Right atrium auricular region (tissue), 2 donors: ENCODE results near the gene KRT85. TPM values are rescaled to one million over a fixed set of nuclear protein-coding genes. Genes with fewer than 3 reads are reported as not detected.

Experiments
- DNase-seq: peaks from one replicate; pipeline ENCODE4 v3.0.0-alpha.2; 2019; ENCODE audit warnings: low spot score
- H3K27ac ChIP-seq, 2 donors: fragments of 200-600 bp; sonication (generic); 1 replicate in 1 of 2; 2 replicates in 1 of 2; pipeline ENCODE4 v1.5.1; 2016 to 2019
- H3K27me3 ChIP-seq, 2 donors: fragments of 200-600 bp; sonication (generic); one replicate each; pipeline versions ENCODE4 v1.5.1 to v1.6.0; 2017 to 2019
- H3K36me3 ChIP-seq: fragments of 200-600 bp; sonication (generic); one replicate; pipeline ENCODE4 v1.5.1; 2016
- H3K4me1 ChIP-seq, 2 donors: fragments of 200-600 bp; sonication (generic); one replicate each; pipeline versions ENCODE4 v1.5.1 to v1.6.0; 2017 to 2019
- H3K4me3 ChIP-seq, 2 donors: fragments of 200-600 bp; sonication (generic); 1 replicate in 1 of 2; 2 replicates in 1 of 2; pipeline ENCODE4 v1.5.1; 2017 to 2019; ENCODE audit warnings: mild to moderate bottlenecking in 1 of 2, moderate library complexity in 1 of 2
- H3K9me3 ChIP-seq, 2 donors: fragments of 200-600 bp; sonication (generic); one replicate each; pipeline ENCODE4 v1.5.1; 2019
- total RNA-seq, 2 donors: library from RNA; depleted of rRNA; stranded (reverse); fragments of >200 nt; gene quantifications; one replicate each; pipeline ENCODE4 v1.1.0, GENCODE V29; 2016
- TF ChIP-seq, protein P1 (sequence below), 2 donors: fragments of 200-600 bp; sonication (generic); IDR thresholded peaks; one replicate each; pipeline ENCODE4 v1.5.1; 2019; ENCODE audit warnings: antibody characterized with exemption in 2 of 2

Gene KRT85
- total RNA-seq, 2 donors from 2014 or later = not detected

DNA sequence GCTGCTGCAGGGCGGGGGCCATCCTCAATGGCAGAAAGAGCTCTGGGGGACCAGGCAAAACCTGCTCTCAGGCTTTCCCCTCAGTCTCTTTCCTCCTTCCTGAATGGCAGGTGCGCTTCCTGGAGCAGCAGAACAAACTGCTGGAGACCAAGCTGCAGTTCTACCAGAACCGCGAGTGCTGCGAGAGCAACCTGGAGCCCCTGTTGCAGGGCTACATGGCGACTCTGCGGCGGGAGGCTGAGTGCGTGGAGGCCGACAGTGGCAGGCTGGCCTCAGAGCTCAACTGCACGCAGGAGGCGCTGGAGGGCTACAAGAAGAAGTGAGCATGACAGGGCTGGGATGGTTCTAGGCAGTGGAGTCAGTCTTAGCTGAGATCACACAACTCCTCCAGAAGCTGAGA is 23.2 kb downstream of the KRT85 start:
- no peak for DNase-seq
- no peak overlapping the region for H3K27ac ChIP-seq
- peaks cover 0 to 13% of the 10 kb centered on the region in 2 donors for H3K9me3 ChIP-seq
- H3K4me1 ChIP-seq = no peaks in the 10 kb centered on the region
- H3K36me3 ChIP-seq = no peaks in the 10 kb centered on the region
- H3K27me3 ChIP-seq = no peaks in the 10 kb centered on the region
- H3K4me3 ChIP-seq = no peak overlapping the region
- TF ChIP-seq, protein P1, sequence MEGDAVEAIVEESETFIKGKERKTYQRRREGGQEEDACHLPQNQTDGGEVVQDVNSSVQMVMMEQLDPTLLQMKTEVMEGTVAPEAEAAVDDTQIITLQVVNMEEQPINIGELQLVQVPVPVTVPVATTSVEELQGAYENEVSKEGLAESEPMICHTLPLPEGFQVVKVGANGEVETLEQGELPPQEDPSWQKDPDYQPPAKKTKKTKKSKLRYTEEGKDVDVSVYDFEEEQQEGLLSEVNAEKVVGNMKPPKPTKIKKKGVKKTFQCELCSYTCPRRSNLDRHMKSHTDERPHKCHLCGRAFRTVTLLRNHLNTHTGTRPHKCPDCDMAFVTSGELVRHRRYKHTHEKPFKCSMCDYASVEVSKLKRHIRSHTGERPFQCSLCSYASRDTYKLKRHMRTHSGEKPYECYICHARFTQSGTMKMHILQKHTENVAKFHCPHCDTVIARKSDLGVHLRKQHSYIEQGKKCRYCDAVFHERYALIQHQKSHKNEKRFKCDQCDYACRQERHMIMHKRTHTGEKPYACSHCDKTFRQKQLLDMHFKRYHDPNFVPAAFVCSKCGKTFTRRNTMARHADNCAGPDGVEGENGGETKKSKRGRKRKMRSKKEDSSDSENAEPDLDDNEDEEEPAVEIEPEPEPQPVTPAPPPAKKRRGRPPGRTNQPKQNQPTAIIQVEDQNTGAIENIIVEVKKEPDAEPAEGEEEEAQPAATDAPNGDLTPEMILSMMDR (IDR thresholded peaks at IDR 0.05) = no peak

DNA sequence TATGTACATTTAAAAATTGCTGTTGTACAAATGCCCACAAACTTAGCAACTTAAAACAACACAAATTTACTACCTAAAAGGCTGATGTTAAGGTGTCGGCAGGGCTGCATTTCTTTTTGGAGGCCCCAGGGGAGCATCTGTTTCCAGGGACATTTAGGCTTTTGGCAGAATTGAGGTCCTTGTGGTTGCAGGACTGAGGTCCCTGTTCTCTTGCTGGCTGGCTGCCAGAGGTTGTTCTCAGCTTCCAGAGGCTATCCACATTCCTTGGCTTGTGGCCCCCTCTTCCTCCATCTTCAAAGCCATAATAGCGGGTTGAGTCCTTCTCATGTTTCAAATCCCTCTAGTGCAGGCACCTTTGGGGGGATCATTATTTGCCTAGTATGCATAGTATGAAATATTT is 23.7 kb downstream of the KRT85 start:
- Histone ChIP-seq H3K36me3 (no peaks in the 10 kb centered on the region), H3K27me3 (no peaks in the 10 kb centered on the region), H3K4me1 (no peaks in the 10 kb centered on the region), H3K27ac (no peak overlapping the region), H3K9me3 (peaks cover 0 to 13% of the 10 kb centered on the region in 2 donors), H3K4me3 (no peak overlapping the region)
- TF ChIP-seq, protein P1 (IDR thresholded peaks at IDR 0.05) = no peak
- DNase-seq = no peak

DNA sequence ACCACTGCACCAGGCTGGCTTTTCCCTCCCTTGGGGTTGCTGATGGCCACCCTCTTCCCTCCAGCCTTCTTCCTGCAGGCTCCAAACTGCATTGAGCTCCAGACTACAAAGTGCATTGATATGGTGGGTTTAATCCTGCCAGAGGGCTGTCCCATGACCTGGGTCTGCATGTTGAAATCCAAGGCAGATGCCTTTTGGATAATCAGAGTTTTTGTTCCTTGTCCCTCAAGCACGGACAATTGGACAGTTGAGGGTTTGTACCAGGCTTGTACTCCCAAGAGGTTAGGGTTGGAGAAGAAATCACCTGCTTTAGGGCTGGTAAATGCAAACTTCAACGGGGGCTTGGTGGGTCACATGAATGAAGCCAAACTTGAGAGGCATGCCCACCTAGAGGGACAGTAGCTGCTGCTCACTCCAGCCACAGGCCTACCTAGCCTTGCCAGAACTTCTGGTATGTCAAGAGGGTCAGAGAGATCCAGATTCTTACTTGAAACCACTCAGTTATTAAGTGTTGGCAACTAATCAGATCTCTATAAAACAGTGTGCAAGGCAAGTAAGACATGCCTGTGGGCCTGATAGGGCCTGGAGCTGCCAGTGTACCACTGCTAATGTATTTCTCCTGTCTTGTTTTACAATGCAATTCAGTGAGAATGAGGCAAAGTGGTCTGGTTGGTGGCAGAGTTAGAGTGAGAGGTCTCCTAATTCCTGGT is 24.3 kb downstream of the KRT85 start:
- H3K36me3 ChIP-seq = no peaks in the 10 kb centered on the region
- H3K27me3 ChIP-seq = no peaks in the 10 kb centered on the region
- TF ChIP-seq, protein P1 (IDR thresholded peaks at IDR 0.05) = no peak
- no peak for DNase-seq
- H3K9me3 ChIP-seq = peaks cover 0 to 13% of the 10 kb centered on the region in 2 donors
- H3K27ac ChIP-seq = no peak overlapping the region
- no peaks in the 10 kb centered on the region for H3K4me1 ChIP-seq
- H3K4me3 ChIP-seq = no peak overlapping the region

DNA sequence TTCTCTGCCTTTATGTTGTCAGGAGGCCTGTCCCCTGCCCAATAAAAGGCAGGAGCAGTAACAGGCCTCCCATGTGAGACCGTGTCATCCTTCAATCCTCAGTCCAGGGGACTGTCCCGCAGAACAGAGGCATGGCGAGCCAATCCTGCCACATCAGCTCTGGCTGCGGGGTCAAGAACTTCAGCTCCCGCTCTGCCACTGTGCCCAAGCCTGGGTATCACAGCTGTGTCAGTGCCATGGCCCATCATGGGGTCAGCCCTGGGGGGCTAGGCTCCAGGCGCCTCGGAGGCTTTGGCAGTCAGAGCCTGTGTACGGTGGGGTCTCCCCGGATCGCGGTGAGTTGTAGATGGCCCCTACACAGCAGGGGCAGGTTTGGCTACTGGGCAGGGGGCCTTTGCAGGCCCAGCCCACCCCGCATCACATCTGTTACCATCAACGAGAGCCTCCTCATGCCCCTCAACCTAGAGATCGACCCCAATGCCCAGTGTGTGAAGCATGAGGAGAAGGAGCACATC is 26.2 kb downstream of the KRT85 start:
- Histone ChIP-seq H3K4me1 (no peaks in the 10 kb centered on the region), H3K27ac (no peak overlapping the region), H3K4me3 (no peak overlapping the region), H3K27me3 (no peaks in the 10 kb centered on the region), H3K9me3 (peaks cover 0 to 28% of the 10 kb centered on the region in 2 donors), H3K36me3 (no peaks in the 10 kb centered on the region)
- DNase-seq = no peak
- TF ChIP-seq, protein P1 (IDR thresholded peaks at IDR 0.05) = no peak

DNA sequence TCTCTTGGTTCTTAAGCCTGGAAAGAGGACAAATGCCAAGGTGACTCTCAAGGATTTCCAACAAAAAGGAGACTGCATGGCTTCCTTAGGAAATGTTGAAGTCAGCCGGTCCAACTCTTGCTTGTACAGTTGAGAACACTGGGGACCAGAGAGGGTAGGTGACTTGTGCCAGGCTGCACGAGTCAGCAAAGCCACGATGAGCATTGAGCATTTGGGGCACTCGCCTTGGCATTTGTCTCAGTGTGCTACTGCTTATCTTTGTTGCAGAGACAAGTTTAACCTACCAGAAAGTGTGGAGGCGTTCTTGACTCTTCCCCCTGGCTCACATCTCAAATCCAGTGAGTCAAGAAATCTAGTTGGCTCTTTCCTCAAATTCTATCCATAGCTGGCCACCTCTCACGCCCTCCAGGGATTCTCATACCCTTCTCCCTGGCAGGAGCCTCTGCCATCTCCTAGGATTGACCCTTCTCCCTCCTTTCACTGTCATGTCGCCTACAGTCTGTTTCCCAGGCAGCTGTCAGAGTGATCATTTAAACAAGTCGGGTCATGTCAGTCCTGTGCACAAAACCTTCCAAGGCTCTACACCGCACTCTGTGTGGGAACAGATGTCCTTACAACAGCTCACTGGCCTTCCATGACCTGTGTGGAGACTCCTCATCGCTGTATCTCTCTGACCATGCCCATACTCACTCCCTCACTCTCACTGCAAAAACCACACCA is 28.9 kb downstream of the KRT85 start:
- H3K36me3 ChIP-seq = no peaks in the 10 kb centered on the region
- no peak overlapping the region for H3K27ac ChIP-seq
- peaks cover 0 to 30% of the 10 kb centered on the region in 2 donors for H3K9me3 ChIP-seq
- H3K4me1 ChIP-seq = no peaks in the 10 kb centered on the region
- TF ChIP-seq, protein P1 (IDR thresholded peaks at IDR 0.05) = no peak
- H3K27me3 ChIP-seq = no peaks in the 10 kb centered on the region
- no peak for DNase-seq
- H3K4me3 ChIP-seq = no peak overlapping the region
